ENCODE measurements around the gene GTF2I. TPM values are rescaled to one million over a fixed set of nuclear protein-coding genes. Genes with fewer than 3 reads are reported as not detected.
"Not testable (repeated sequence)": the region's sequence is repeated elsewhere in the genome, so short reads cannot be mapped to it uniquely, and the experiment has no call there.

Gene GTF2I
- total RNA-seq, 4 donors from 2014 or later, result 142 to 376 (median 172) TPM

GRCh38 chr7:74684921-74685320, 27.4 kb downstream of the GTF2I start:
- DNase-seq (ENCODE audit: low spot score in 2 of 2), result no peak
- Histone ChIP-seq H3K27me3 (no peaks in the 10 kb centered on the region), H3K4me3 (no peak overlapping the region), H3K36me3 (peaks cover 8% of the 10 kb centered on the region), H3K27ac (no peak overlapping the region), H3K9me3 (no peaks in the 10 kb centered on the region), H3K4me1 (no peaks in the 10 kb centered on the region)
- 97% methylated on average over 5 of the region's 5 CpGs for WGBS
- TF ChIP-seq CTCF (IDR thresholded peaks at IDR 0.05) (no peak), POLR2A (IDR thresholded peaks at IDR 0.05) (no peak), POLR2AphosphoS5 (IDR thresholded peaks at IDR 0.05) (no peak)

- H3K36me3 ChIP-seq, result peaks cover 64% of the 10 kb centered on the region
- no peak overlapping the region for H3K4me3 ChIP-seq
- no peaks in the 10 kb centered on the region for H3K27me3 ChIP-seq
- no peak overlapping the region for H3K27ac ChIP-seq
- 82% methylated on average over 3 of the region's 3 CpGs for WGBS
- no peak for TF ChIP-seq POLR2AphosphoS5 (IDR thresholded peaks at IDR 0.05)
- no peak for TF ChIP-seq POLR2A (IDR thresholded peaks at IDR 0.05)
- no peak for TF ChIP-seq EP300 (IDR thresholded peaks at IDR 0.05)
- TF ChIP-seq CTCF (IDR thresholded peaks at IDR 0.05), result no peak
- no peak for DNase-seq (ENCODE audit: low spot score in 2 of 2)
- no peaks in the 10 kb centered on the region for H3K9me3 ChIP-seq
- H3K4me1 ChIP-seq, result no peaks in the 10 kb centered on the region
These were observed 33.0 kb downstream of the GTF2I start for GRCh38 chr7:74690474-74690873.

DNA sequence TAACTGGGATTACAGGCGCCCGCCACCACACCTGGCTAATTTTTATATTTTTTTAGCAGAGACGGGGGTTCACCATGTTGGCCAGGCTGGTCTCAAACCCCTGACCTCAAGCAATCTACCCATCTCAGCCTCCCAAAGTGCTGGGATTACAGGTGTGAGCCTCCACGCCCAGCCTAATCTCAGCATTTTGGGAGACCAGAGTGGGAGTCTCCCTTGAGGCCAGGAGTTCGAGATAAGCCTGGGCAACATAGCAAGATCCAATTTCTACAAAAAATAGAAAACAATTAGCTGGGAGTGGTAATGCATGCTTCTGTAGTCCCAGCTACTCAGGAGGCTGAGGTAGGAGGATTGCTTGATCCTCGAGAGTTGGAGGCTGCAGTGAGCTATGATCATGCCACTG, 46.9 kb downstream of the GTF2I start:
- H3K4me1 ChIP-seq; H3K27me3 ChIP-seq; H3K9me3 ChIP-seq; H3K4me3 ChIP-seq; DNase-seq (ENCODE audit: low spot score in 2 of 2); H3K27ac ChIP-seq: not testable (repeated sequence)
- WGBS, result 97% methylated on average over 6 of the region's 6 CpGs
- peaks cover 98% of the 10 kb centered on the region for H3K36me3 ChIP-seq

- WGBS, result 83% methylated on average over 12 of the region's 12 CpGs
- peaks cover 97% of the 10 kb centered on the region for H3K36me3 ChIP-seq
These were observed 49.7 kb downstream of the GTF2I start for GRCh38 chr7:74707238-74707637.

GRCh38 chr7:74708569-74709275, 51.2 kb downstream of the GTF2I start:
- TF ChIP-seq EP300 (IDR thresholded peaks at IDR 0.05) (no peak), CTCF (IDR thresholded peaks at IDR 0.05) (no peak)
- no peaks in the 10 kb centered on the region for H3K27me3 ChIP-seq
- H3K27ac ChIP-seq, result no peak overlapping the region
- no peak overlapping the region for H3K4me3 ChIP-seq
- DNase-seq (ENCODE audit: low spot score in 2 of 2), result no peak
- H3K4me1 ChIP-seq, result no peaks in the 10 kb centered on the region
- peaks cover 7% of the 10 kb centered on the region for H3K9me3 ChIP-seq
- WGBS, result 64% methylated on average over 7 of the region's 7 CpGs
- peaks cover 95% of the 10 kb centered on the region for H3K36me3 ChIP-seq

More at GRCh38 chr7:74707238-74707637, 49.7 kb downstream of the GTF2I start:
- Histone ChIP-seq H3K4me3 (no peak overlapping the region), H3K9me3 (no peaks in the 10 kb centered on the region), H3K27ac (no peak overlapping the region), H3K4me1 (no peaks in the 10 kb centered on the region), H3K27me3 (no peaks in the 10 kb centered on the region)
- TF ChIP-seq POLR2AphosphoS5 (IDR thresholded peaks at IDR 0.05), result no peak
- no peak for TF ChIP-seq POLR2A (IDR thresholded peaks at IDR 0.05)
- no peak for TF ChIP-seq EP300 (IDR thresholded peaks at IDR 0.05)
- no peak for TF ChIP-seq CTCF (IDR thresholded peaks at IDR 0.05)
- DNase-seq (ENCODE audit: low spot score in 2 of 2), result no peak
